ENCODE results near the gene SERPINB7.

SERPINB7 gene

DNA sequence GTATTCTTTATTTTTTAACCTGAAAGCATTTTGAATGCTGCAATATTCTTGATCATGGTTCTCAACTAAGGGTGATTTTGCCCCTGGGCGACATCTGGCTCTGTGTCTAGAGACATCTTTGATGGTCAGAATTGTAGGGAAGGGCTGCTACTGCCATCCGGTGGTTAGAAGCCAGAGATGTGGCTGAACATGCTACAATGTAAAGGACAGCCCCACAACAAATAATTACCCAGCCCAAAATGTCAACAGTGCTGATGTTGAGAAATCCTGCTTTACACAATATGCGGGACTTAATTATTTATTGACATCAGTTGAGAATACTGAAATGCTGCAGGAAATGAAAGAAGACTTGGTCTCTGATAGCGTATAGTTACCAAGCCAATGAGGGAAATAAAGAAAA lies 74.8 kb downstream of the SERPINB7 start:
- DNase-seq: peak; percentile 84

- DNase-seq: no peak
Measured at GRCh38 chr18:63850636-63851035, 75.4 kb downstream of the SERPINB7 start.
